NCI-H774 (cell line): ENCODE data around the gene MBNL1.
"Not testable (repeated sequence)": the region's sequence is repeated elsewhere in the genome, so short reads cannot be mapped to it uniquely, and the experiment has no call there.

ENCODE experiments used
- DNase-seq: peaks from one replicate; lab custom pipeline; 2025; lab: John Stamatoyannopoulos, UW

MBNL1 gene

DNA sequence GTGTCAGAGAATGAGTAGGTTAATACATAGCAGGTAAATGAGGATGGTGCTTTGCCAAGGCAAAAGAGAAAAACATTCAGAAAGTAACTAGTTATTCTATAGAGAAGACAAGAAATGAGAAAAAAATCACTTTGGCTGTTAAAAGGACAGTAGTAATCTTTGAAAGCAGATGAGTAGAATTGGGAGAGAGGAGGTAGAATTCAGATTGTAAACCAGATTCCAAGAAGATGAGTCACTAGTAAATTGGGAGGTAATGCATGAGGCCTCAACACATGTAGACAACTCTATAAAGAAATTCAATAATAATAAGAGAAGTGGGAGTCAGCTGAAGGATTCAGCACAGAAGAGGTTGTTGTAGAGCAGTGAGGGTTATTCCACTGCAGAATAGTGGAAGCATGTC lies 81.4 kb downstream of the MBNL1 start:
- DNase-seq = no peak

DNA sequence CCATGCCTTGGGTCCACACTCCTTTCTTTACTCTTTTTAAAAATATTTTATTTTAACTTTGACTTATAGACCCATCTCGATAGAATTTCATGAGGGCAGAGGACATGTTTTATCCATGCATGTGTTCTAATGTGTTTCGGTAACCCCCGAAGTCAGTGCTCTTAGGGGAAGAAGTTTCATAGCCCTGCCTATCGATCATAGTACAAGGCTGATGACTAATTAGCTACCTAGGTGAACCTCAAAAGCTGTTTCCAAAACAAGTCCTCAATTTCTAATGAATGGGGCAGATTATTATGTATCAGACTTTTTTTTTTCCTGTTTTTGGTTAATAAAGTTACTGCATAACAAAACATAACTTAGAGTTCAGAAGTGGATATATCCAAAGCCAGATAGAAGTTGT lies 82.0 kb downstream of the MBNL1 start:
- DNase-seq = no peak

DNA sequence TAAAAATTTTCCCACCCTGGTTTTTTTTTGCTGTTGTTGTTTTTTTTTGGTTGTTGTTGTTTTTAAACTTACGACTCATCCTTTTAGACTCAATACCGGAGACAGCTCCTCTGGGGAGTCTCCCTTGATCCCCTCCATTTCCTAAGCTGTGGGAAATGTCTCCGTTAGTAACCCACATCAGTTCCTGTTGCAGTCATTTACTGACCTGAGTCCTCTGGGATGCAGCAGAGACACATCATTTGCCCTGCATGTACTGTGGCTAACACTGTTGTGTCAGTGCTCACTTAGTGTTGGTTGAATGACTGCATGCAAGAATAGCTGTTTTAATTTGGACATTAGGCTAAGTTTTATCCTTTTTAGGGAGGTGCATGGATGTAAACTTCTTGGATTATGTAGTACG lies 83.8 kb downstream of the MBNL1 start:
- no peak for DNase-seq

DNA sequence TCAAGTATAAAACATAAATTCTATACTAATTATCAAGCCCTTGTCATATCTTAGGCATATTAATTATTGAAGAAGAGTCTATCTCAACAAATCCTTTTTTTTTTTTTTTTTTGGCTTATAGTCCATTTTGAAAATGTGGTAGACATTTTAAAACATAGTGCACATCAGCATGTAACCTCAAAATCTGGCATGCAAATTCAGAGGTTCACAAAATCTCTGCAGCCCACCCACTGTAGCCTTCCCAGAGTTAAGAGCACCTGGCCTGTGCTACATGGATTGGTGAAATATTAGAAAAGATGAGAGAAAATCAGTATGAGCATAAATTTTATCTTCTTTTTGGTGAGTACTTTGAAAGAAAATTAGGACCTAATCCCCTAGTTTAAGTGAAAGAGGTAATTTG lies 84.8 kb downstream of the MBNL1 start:
- DNase-seq = no peak

DNA sequence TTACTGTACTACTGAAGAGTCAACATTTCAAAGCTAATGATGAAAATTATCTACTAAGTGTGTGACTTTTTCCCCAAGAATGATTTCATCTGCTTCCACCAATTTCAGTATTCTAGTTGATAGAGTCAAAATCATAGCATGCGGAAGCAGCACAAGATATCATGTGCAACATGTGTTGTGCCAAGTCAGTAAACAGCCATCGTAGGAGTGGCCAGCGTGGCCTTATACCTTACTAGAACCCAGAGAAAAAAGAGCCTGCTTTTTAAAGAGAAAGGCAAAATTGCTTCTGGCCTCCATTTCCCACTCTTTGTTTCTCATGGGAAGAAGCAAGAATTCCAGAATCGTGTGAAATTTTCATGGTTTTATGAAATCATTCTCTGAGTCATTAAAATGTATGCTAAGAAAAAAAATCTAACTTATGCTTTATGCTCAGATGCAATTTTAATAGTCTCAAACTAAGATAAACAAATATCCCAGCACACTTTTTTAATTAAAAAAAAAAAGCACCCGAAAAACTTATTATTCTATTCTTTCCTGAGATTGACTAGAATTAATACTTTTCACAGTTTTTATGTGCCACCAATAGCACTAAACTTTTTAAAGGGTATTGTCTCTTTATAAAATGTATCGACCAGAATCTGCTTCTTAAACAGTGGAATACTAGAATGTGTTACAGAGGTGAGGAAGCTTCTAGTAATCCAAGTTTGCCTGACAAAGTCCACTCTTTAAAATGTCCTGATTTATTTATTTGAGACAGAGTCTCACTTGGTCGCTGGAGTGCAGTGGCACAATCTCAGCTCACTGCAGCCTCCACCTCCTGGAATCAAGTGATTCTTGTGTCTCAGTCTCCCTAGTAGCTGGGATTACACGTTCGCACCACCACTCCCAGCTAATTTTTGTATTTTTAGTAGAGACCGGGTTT lies 87.3 kb downstream of the MBNL1 start:
- DNase-seq = no peak

DNA sequence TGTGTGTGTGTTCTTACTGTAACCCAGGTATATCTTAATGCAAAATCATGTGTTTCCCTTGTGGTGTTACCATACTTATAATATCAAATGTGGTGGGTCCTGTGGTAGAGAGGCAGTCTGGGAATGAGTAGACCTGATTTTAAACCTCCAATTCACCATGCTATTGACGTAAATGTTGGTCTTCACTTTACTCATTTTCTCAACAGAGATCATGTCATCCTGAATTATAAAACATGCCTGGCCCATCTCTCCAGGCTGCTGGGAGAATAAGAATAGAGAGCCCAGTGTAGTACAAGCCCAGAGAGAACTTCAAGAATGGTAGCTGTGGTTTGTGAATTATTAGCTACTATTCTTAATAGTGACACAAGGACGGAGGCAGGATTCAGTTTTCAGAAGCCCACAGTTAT lies 88.1 kb downstream of the MBNL1 start:
- DNase-seq = no peak

DNA sequence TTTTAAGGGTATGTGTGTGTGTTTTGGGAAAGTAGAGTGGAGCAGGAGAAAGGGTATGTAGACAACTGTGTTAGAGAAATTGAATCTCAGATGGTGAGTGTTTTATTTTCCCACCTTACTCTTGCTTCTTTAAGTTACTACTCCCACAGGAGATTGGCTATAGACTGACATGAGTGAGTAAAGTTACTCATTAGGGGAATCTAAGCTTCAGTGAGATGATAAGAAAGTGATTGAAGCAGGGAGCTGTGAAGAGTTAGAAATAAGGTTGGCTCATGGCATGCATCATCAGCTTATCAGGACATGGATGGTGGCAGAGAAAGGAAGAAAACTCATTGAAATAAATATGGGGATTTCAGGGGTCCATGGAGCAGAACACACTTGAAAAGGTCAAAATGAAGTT lies 88.9 kb downstream of the MBNL1 start:
- no peak for DNase-seq

DNA sequence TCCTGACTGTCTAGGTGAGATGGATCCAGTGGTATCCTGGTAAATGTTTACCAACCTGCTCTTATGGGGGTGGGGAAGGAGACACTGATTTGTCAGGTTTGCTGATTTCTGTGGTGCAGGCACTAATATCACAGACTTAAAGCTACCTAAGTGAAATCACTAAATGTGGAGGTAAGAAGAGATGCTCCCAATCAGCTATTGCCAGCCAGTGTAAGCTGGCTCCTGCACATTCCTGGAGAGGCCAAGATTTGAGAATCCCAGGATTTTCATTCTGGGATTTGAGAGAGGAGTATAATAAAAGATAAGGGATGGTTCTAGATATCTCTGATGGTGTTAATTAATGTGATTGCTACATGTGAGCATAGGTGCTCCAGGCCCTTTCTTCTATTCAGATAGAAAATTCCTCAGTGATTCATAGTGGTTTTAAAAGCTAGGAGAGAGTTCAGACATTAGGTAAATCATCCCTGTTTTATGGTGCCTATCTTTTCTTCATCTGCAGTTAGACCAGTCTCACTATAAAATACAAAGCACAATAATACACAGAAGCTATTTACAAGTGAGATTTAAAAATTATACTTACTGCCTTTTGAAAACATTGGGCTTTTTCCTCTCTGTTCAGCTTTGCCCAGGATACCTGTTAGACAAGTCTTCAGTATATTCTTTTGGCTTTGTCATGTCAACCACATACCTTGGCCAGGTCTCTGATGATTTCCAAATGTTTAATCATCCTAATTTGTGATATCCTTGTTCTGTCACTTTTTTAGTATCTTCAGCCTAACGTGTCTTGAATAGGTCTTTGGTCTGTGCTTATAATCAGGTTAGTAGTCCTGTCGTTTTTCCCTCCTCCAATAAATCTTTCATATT lies 90.9 kb downstream of the MBNL1 start:
- DNase-seq = no peak

DNA sequence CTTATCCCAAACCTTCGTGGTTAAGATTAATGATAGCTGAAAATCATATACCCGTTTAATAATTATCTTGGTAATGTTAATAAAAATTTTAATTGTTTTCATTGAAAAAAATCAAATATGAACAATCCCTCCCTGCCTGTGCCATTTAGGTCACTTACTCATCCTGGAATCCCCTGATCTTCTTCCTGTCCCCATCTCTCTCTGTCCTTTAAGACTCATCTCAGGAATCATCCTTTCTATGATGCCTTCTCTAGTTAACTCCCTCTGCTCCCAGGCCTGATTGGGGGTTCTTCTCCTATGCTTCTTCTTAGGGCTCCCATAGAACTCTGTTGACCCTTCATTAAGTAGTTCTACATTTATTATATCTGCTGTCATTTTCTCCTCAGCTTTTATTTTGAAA lies 91.6 kb downstream of the MBNL1 start:
- no peak for DNase-seq

DNA sequence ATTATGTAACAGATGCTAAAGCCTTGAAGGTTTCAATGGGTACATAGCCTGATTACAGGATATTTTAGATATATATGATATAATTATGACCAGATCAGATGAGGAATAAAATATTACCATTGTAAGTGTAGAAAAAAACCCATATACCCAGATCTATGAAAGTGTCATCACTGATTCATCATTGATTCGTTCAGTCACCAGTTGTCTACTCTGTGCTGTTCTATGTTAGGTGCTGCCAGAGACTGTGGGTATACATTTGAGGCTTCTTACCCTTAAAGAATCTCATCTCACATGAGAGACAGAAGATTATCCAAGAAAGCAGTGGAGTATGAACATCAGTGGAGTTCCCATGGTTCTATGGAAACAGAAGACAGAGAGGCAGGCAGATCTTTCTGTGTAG lies 92.2 kb downstream of the MBNL1 start:
- DNase-seq = no peak

DNA sequence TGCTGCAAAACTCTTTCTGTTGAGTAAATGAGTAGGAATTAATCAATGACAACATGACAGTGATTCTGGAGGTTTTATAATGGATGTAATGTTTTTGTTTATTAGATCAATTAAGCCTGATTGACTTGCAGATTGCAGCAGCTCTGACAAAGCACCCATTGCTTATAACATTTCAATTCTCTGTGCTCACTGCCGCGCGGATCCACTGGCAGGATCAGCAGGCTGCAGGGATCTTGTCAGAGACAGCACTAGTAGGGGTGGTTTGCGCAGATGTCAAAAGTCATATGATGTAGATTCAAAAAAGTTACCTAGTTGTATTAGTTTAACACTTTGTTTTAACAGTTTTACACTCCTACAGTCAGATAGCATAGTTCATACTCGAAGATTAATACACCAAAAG lies 93.4 kb downstream of the MBNL1 start:
- no peak for DNase-seq

DNA sequence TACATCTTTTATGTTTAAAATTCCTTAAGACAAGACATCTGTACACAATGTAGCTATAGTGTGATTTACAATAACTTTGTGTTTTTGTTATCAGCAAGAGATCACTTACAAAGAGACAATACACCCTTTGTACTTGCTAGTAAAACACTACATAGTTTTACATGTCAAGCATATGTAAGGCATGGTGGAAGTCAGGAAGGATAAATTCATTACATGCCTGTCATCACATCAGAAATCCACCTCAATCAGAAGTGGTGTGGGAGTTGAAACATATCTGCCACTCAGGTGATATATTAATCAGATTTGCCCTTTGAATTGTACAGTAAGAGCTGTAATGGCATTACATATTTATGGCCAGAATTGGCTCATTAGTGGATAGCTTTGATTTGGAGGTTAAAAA lies 95.5 kb downstream of the MBNL1 start:
- no peak for DNase-seq

DNA sequence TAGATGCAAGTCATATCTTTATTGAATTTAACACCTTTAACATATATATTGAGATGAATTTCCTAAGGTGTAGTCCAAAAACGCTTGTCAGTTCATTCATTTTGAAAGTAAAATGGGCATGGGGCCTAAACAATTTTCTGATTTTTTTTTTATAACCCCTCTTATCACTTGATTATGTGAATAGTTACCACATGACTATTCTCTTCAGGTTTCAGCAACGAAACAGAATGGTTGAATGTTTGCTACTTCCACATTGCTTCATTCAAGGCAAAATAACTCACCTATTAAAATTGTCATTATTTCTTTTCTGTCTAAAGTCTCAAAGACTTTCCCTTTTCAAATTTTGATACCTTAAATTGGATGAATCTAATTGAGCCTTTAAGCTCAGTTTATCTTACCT lies 96.4 kb downstream of the MBNL1 start:
- DNase-seq = no peak

DNA sequence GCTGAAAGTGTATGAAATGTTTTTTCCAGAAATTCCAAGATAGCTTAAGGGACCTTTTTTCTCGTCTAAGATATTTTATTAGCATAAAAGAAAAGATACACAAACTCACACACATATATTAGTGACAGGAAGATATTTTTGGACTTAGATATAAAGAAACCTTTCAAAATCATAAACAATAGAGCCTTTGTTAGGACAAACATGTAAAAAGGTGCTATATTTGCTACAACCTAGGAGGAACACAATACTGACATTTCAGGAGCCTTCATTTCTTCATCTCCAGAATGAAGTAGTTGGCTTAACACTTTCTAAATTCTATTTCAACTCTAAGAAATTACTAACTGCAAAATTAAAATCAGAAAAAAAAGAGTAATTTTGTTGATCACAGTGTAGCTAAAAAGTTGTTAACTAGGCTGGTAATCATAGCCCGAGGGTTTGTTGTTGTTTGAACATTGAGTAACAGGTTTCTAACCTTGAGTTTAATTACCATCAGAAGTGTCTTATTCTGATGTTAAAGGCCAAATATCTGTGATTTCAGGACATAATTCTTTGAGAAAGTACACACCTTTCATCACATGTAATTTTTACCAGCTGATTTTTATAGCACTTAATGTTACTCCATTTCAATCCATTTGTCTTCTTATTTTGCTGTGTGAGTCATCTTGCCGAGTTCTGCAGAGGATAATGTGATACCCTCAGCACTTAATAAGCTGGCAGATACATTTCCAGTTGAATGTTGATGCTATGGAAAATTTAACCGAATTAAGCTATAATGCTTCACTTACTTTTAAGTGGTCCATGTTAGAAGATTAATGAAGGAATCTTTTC lies 97.3 kb downstream of the MBNL1 start:
- no peak for DNase-seq

DNA sequence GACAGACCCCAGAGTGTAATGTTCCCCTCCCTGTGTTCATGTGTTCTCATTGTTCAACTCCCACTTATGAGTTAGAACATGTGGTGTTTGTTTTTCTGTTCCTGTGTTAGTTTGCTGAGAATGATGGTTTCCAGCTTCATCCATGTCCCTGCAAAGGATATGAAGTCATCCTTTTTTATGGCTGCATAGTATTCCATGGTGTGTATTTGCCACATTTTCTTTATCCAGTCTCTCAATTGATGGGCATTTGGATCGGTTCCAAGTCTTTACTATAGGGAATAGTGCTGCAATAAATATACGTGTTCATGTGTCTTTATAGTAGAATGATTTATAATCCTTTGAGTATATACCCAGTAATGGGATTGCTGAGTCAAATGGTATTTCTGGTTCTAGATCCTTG lies 98.5 kb downstream of the MBNL1 start:
- DNase-seq = not testable (repeated sequence)

DNA sequence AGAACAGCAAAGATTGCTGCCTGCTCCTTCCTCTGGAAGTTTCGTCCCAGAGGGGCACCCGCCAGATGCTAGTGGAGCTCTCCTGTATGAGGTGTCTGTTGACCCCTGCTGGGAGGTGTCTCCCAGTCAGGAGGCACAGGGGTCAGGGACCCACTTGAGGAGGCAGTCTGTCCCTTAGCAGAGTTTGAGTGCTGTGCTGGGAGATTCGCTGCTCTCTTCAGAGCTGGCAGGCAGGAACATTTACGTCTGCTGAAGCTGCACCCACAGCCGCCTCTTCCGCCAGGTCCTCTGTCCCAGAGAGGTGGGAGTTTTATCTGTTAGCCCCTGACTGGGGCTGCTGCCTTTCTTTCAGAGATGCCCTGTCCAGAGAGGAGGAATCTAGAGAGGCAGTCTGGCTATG lies 103.9 kb downstream of the MBNL1 start:
- not testable (repeated sequence) for DNase-seq

DNA sequence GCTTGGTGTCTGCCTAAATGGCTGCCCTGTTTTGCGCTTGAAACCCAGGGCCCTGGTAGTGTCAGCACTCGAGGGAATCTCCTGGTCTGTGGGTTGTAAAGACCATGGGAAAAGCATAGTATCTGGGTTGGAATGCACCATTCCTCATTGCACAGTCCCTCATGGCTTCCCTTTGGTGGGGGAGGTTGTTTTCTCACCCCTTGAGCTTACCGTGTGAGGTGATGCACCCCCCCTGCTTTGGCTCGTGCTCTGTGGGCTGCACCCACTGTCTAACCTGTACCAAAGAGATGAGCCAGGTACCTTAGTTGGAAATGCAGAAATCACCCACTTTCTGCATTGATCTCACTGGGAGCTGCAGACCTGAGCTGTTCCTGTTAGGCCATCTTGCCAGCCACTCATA lies 104.7 kb downstream of the MBNL1 start:
- DNase-seq = no peak

DNA sequence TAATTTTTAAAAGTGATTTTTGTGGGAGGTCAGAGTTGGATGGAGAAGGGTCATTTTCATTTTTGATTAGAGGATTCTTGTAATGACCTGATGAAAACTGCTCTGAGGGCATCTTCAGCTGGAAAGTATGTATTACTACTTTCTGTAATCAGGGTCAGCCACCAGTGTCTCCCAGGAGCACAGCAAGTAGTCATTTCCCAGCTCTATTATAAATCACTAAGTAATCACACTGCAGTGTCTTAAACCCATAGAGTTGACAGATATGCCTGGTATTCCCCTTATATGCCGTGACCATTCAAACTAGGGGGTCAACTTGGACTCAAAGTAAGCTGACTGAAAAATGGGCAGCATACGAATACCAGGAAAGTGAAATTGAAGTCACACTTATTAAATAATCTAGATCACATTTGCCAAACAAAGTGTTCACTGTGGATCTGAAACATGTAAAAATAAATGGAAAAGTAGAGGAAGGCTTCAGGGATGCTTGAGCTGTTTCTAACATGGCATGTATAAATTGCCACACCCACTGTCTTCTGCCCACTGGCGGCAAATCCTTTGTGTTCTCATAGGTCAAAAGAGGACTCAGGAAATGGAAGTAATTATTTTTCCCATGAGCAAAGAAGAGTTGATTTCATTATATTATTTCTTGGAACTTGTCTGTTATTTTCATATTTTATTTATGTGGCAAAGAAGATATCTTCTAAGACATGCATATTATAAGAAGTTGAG lies 105.7 kb downstream of the MBNL1 start:
- DNase-seq = no peak

DNA sequence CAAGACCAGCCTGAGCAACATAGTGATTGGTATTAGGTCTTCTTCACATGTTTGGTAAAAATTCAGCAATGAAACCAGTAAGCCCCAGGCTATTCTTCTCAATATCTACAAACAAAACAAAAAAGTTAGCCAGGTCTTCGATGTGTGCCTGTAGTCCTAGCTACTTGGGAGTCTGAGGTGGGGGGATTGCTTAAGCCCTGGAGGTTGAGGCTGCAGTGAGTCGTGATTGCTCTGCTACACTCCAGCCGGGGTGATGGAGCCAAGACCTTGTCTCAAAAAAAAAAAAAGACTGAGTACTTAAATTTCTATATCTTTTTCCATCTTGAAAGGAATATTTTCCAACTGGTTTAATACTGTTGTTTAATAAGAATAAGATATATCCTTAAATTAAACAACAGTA lies 106.8 kb downstream of the MBNL1 start:
- no peak for DNase-seq

DNA sequence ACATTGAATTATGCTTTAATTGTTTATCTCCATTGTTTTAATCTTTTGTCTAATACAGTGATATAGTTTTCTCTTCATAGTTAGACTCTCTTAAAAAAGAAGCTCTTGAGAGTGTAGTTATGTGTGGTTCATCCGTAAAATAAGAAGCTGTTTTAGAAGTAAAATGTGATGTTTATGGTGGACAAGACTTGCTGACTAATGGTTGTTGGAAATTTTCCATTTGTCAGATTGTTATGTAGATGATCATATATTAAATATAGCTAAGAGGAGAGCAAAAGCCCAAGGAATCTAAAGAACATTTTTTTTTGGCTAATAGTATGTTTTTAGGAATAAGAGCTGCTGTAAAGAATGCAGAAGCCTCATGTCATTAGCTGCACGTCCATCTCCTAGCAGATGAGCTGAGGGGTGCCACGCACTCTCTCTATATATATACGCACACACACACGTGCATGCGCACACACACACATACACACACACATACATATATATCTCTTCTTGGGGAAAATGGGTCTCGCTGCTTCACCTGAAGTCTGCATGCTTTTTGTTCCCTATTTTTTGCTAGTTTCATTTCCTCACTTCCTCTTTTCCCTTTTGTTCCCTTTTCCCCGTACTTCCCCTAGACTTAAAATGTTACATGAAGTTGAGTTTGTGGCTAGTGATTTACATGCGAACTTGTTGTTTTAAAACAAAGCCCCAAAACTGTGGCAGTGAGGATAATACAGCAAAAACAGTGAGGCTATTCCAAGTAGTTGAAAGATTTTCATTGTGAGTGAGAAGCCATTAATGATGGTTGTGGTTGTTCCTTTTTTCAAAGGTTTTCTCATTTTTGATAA lies 107.8 kb downstream of the MBNL1 start:
- no peak for DNase-seq

DNA sequence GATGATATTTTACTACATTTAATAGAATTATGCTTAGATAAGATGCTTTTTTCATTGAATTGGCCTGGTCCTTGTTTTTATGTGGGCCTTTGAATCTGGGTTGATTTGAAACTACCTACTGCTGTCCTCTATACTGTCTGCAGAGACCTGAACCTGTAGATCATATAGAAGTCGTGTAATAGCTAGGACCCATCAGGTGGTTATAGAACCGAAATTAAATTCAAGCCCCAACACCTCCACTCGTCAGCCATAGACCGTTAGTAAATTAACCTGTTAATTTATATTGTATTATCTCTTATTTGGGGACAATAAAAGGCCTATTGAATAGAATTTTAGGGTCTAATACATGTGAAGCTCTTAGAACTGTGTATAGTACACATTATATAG lies 108.4 kb downstream of the MBNL1 start:
- no peak for DNase-seq
